ENCODE results near the gene SELENOM. TPM values are rescaled to one million over a fixed set of nuclear protein-coding genes. Genes with fewer than 3 reads are reported as not detected.
"Not testable (repeated sequence)": the region's sequence is repeated elsewhere in the genome, so short reads cannot be mapped to it uniquely, and the experiment has no call there.

Gene SELENOM
- total RNA-seq, 1 donor: 97.9 TPM

- DNase-seq (ENCODE audit: low read depth): no peak
- TF ChIP-seq CTCF (IDR thresholded peaks at IDR 0.05; ENCODE audit: insufficient read depth, low read length): no peak
- H3K4me3 ChIP-seq (ENCODE audit: low read depth, low read length): no peak overlapping the region
Measured at GRCh38 chr22:31064369-31064768, 43.0 kb downstream of the SELENOM start.

DNA sequence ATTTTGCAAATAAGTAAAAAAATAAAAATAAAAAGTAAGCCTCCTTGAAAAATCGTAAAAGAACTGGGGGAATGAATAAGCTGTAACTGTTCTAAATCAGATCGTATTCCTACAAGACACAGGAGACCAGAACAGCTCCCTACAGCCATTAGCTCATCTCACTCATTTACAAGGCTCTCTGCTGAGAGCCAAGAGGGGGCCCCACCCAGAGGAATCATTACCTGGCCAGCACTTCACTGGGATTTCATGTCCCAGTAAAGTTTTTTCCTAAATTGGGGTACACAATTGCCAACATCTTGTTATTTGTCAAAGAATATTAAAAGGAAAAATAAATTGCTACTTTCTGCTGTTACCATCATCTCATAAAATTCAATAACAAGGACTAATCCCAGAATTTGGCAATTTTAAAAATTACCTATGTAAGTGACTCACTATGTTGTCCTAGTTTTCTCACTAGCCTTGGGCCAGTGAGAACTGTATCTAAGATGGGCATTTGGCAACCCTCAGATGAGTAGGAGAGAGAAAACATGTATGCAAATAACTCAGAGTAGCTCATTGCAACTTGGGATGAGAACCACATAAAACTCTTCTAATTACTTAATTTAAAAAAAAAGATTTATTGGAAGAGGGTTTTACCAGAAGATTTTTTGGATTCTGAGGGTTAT is 44.7 kb downstream of the SELENOM start:
- no peak overlapping the region for H3K4me3 ChIP-seq (ENCODE audit: low read depth, low read length)
- no peak for DNase-seq (ENCODE audit: low read depth)
- no peak for TF ChIP-seq CTCF (IDR thresholded peaks at IDR 0.05; ENCODE audit: insufficient read depth, low read length)

GRCh38 chr22:31059663-31060062 is 47.7 kb downstream of the SELENOM start:
- H3K4me3 ChIP-seq (ENCODE audit: low read depth, low read length); DNase-seq (ENCODE audit: low read depth): not testable (repeated sequence)

DNA sequence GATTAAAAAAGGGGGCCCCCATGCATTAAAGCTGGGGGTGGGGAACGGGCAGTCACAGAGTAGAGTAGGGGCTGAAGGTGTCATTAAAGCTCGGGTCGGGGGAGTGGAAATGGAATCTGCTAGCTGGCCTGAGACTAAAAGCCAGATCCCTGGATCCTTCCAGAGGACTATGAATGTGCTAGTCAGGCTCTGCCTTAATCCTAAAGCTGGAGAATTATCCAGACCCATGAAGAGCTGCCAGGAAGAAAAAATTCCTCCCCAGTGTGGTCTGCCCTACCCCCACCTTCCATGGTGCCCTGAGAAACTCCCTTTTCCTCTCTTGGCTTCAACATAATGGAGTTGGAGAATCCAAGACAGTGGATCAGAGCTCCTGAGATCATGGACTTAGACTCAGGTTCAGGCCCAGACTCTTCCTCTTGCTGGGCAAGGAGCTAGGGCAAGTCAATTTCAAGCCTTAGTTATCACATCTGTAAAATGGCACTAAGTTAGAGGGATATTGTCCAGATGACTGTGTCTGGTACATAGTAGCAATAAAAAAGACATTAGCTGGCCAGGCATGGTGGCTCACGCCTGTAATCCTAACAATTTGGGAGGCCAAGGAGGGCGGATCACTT is 50.3 kb downstream of the SELENOM start:
- DNase-seq (ENCODE audit: low read depth): peak; percentile 20
- no peak overlapping the region for H3K4me3 ChIP-seq (ENCODE audit: low read depth, low read length)
- TF ChIP-seq CTCF (IDR thresholded peaks at IDR 0.05; ENCODE audit: insufficient read depth, low read length): no peak

DNA sequence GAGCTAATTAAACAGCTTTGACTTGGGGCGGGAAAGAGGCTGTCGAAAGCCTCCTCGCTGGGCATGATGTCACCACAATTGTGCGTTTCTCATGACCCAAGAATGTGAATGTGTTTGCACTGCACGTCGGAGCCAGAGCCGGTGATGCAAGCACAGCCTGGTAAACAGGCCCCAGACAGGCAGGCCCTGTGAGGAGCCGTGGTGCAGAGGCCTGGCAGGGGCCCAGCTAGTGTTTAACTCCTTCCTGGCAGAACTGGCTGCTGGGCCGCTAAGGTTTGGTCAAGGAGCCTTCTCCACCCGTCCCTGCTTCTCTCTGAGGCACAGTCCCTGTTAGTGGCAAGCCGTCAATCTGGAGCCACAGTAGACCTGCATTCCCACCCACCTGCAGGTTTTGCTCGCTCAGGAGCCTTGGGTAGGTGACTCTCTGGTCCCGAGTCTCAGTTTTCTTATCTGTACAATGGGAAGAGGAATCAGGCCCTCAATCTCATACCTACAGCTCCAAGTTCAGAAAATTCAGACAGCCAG is 51.7 kb downstream of the SELENOM start:
- no peak for TF ChIP-seq CTCF (IDR thresholded peaks at IDR 0.05; ENCODE audit: insufficient read depth, low read length)
- peak; percentile 97 for DNase-seq (ENCODE audit: low read depth)
- H3K4me3 ChIP-seq (ENCODE audit: low read depth, low read length): no peak overlapping the region

GRCh38 chr22:31055117-31055634 is 52.2 kb downstream of the SELENOM start:
- TF ChIP-seq CTCF (IDR thresholded peaks at IDR 0.05; ENCODE audit: insufficient read depth, low read length): no peak
- no peak overlapping the region for H3K4me3 ChIP-seq (ENCODE audit: low read depth, low read length)
- DNase-seq (ENCODE audit: low read depth): no peak

Other genes with a start within 250 kb of the SELENOM start
- 17.7 and 36.3 TPM in 2 replicates for gene MORC2, start 138.8 kb downstream of the SELENOM start, total RNA-seq (ENCODE audit: low replicate concordance)
- gene TUG1, start 138.3 kb downstream of the SELENOM start, total RNA-seq (ENCODE audit: low replicate concordance): 67.3 and 88.2 TPM in 2 replicates
- gene SMTN, start 26.2 kb downstream of the SELENOM start, total RNA-seq (ENCODE audit: low replicate concordance): 35.2 and 63.5 TPM in 2 replicates
- under 0.01 and 0.41 TPM in 2 replicates for gene INPP5J, start 15.4 kb upstream of the SELENOM start, total RNA-seq (ENCODE audit: low replicate concordance)
- 0.08 and 0.09 TPM in 2 replicates for gene PLA2G3, start 32.9 kb upstream of the SELENOM start, total RNA-seq (ENCODE audit: low replicate concordance)
- 23.2 and 35.8 TPM in 2 replicates for gene RNF185, start 52.6 kb upstream of the SELENOM start, total RNA-seq (ENCODE audit: low replicate concordance)
- gene LIMK2, start 104.7 kb upstream of the SELENOM start, total RNA-seq (ENCODE audit: low replicate concordance): 10.0 and 51.5 TPM in 2 replicates
- 13.2 and 191 TPM in 2 replicates for gene PIK3IP1, start 184.9 kb upstream of the SELENOM start, total RNA-seq (ENCODE audit: low replicate concordance)
- gene PATZ1, start 238.8 kb upstream of the SELENOM start, total RNA-seq (ENCODE audit: low replicate concordance): 14.3 and 16.1 TPM in 2 replicates

Measured in fibroblast of the aortic adventitia (primary cell).